ENCODE measurements around the gene GFY. TPM values are rescaled to one million over a fixed set of nuclear protein-coding genes. Genes with fewer than 3 reads are reported as not detected.

GFY gene
- total and polyA plus RNA-seq, 10 of the 15 experiments (the other 5 are each of a cell fraction or from before 2014, with no cell fraction given) = 0.05 TPM; not detected in 9

DNA sequence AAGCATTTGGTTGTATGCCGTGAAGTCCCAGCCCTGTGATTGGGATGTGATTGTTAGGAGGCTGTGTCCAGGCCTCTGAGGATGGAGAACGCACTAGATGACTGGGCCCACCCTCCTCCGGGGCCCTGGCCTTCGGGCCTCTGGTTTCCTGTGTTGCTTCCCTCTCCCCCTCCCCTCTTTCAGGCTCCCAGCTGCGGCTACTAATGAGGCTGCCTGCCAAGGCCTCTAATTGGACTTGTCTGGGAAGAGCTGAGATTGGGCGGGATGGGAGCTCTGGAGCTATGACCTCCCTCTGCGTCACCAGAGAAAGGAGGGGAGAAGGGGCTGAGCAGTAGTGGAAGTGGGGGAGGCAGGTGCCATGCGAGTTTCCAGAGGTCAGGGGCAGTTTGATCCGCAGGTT lies 11.8 kb upstream of the GFY start:
- Histone ChIP-seq H3K9me3 (replicated peaks; ENCODE audit: control insufficient read depth, insufficient read depth, low read length) (no peaks in the 10 kb centered on the region), H3K27me3 (replicated peaks in 1 of 2; ENCODE audit: control insufficient read depth in 2 of 2, insufficient read depth in 2 of 2, low read length in 1 of 2) (0 out of 4 replicates have a peak, but pooled peaks cover 0 to 1% of the 10 kb centered on the region in 2 experiments), H3K4me2 (ENCODE audit: control insufficient read depth, insufficient read depth) (no peak overlapping the region), H3K4me1 (ENCODE audit: control insufficient read depth, insufficient read depth, low read length) (peaks cover 20% of the 10 kb centered on the region), H3K79me2 (ENCODE audit: control insufficient read depth, insufficient read depth, low read length) (no peaks in the 10 kb centered on the region), H3K4me3 (no peak overlapping the region), H3K36me3 (ENCODE audit: control insufficient read depth in 2 of 2, insufficient read depth in 2 of 2, low read length in 1 of 2) (no peaks in the 10 kb centered on the region), H4K20me1 (ENCODE audit: control insufficient read depth, insufficient read depth) (no peaks in the 10 kb centered on the region), H3K9ac (ENCODE audit: control insufficient read depth, insufficient read depth, low read length) (no peak overlapping the region), H2AFZ (ENCODE audit: control insufficient read depth, low read depth, low read length) (no peak overlapping the region), H3K27ac (ENCODE audit: control insufficient read depth, insufficient read depth) (no peak overlapping the region)
- RAD21 ChIA-PET (ENCODE audit: unreplicated experiment) = interaction anchor here (0.6 to 1.5 kb wide), 2 partner anchors 10 to 11 kb away, joined by 4 read pairs; no protein-coding TSS in a partner anchor
- DNase-seq (ENCODE audit: low read depth, low spot score) (no peak), FAIRE-seq (no peak), ATAC-seq (no peak)
- in situ Hi-C loops (cut with MboI) (no loop called here), intact Hi-C loops (cut with micrococcal nuclease; ENCODE audit: unreplicated experiment) (no loop called here)
- SMC1A ChIA-PET (ENCODE audit: uncharacterized antibody, unreplicated experiment) = interaction anchor here (0.6 to 1.1 kb wide), 3 partner anchors 8 to 57 kb away, joined by 3 to 4 read pairs (median 3); partner anchors contain the start of gene GFY
- no TSS peak for BruUV-seq (replicated peaks)
- POLR2A ChIA-PET = interaction anchor here (1.6 kb wide), 1 partner anchor 38 kb away, joined by 5 read pairs; the partner anchor contains the start of gene PIH1D1
- CTCF ChIA-PET = interaction anchor here (0.6 to 2.5 kb wide), 4 partner anchors 10 to 205 kb away, joined by 3 to 7 read pairs (median 4); partner anchors contain the start of gene GFY
- WGBS (ENCODE audit: insufficient coverage, insufficient replicate concordance, low lambda C conversion rate, missing lambda C conversion rate) = 67% methylated on average over 8 of the region's 9 CpGs
- TF ChIP-seq RBBP5 (conservative IDR thresholded peaks at IDR 0.05) = no peak
- TF ChIP-seq CHD1 (IDR thresholded peaks at IDR 0.05; ENCODE audit: low read depth, low read length) = no peak
- TF ChIP-seq, protein P1, sequence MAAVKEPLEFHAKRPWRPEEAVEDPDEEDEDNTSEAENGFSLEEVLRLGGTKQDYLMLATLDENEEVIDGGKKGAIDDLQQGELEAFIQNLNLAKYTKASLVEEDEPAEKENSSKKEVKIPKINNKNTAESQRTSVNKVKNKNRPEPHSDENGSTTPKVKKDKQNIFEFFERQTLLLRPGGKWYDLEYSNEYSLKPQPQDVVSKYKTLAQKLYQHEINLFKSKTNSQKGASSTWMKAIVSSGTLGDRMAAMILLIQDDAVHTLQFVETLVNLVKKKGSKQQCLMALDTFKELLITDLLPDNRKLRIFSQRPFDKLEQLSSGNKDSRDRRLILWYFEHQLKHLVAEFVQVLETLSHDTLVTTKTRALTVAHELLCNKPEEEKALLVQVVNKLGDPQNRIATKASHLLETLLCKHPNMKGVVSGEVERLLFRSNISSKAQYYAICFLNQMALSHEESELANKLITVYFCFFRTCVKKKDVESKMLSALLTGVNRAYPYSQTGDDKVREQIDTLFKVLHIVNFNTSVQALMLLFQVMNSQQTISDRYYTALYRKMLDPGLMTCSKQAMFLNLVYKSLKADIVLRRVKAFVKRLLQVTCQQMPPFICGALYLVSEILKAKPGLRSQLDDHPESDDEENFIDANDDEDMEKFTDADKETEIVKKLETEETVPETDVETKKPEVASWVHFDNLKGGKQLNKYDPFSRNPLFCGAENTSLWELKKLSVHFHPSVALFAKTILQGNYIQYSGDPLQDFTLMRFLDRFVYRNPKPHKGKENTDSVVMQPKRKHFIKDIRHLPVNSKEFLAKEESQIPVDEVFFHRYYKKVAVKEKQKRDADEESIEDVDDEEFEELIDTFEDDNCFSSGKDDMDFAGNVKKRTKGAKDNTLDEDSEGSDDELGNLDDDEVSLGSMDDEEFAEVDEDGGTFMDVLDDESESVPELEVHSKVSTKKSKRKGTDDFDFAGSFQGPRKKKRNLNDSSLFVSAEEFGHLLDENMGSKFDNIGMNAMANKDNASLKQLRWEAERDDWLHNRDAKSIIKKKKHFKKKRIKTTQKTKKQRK (IDR thresholded peaks at IDR 0.05; ENCODE audit: low read depth, low read length) = no peak
- no peak for TF ChIP-seq ETV6 (conservative IDR thresholded peaks at IDR 0.05 in 1 of 2, IDR thresholded peaks at IDR 0.05 in 1 of 2; ENCODE audit: borderline replicate concordance in 1 of 2, low read depth in 1 of 2)
- no peak for TF ChIP-seq HDAC6 (IDR thresholded peaks at IDR 0.05; ENCODE audit: unreplicated experiment)
- no peak for TF ChIP-seq TCF12 (IDR thresholded peaks at IDR 0.05; ENCODE audit: low read depth, low read length)
- no peak for TF ChIP-seq SMAD1 (IDR thresholded peaks at IDR 0.05; ENCODE audit: low read depth, partially characterized antibody)
- no peak for TF ChIP-seq SMAD5 (IDR thresholded peaks at IDR 0.05; ENCODE audit: low read depth)
- no peak for TF ChIP-seq TAF1 (IDR thresholded peaks at IDR 0.05; ENCODE audit: borderline replicate concordance, low read depth, low read length)
- TF ChIP-seq, protein P2, sequence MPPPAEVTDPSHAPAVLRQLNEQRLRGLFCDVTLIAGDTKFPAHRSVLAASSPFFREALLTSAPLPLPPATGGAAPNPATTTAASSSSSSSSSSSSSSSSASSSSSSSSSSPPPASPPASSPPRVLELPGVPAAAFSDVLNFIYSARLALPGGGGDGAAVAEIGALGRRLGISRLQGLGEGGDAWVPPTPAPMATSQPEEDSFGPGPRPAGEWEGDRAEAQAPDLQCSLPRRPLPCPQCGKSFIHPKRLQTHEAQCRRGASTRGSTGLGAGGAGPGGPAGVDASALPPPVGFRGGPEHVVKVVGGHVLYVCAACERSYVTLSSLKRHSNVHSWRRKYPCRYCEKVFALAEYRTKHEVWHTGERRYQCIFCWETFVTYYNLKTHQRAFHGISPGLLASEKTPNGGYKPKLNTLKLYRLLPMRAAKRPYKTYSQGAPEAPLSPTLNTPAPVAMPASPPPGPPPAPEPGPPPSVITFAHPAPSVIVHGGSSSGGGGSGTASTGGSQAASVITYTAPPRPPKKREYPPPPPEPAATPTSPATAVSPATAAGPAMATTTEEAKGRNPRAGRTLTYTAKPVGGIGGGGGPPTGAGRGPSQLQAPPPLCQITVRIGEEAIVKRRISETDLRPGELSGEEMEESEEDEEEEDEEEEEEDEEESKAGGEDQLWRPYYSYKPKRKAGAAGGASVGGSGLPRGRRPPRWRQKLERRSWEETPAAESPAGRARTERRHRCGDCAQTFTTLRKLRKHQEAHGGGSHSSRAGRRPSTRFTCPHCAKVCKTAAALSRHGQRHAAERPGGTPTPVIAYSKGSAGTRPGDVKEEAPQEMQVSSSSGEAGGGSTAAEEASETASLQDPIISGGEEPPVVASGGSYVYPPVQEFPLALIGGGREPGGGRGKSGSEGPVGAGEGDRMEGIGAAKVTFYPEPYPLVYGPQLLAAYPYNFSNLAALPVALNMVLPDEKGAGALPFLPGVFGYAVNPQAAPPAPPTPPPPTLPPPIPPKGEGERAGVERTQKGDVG (CRISPR knock-in tag; IDR thresholded peaks at IDR 0.05) = no peak
- TF ChIP-seq KAT2A (conservative IDR thresholded peaks at IDR 0.05; ENCODE audit: control insufficient read depth, low read depth, low read length) = no peak
- TF ChIP-seq EZH2 (IDR thresholded peaks at IDR 0.05; ENCODE audit: borderline replicate concordance, control insufficient read depth, low read depth, low read length) = no peak
- no peak for TF ChIP-seq MEF2A (IDR thresholded peaks at IDR 0.05; ENCODE audit: insufficient read depth, low read depth, low read length)
- TF ChIP-seq SIX5 (IDR thresholded peaks at IDR 0.05; ENCODE audit: low read depth, low read length, severe bottlenecking) = no peak
- TF ChIP-seq SUPT20H (IDR thresholded peaks at IDR 0.05; ENCODE audit: borderline replicate concordance, control insufficient read depth, low read depth, low read length) = no peak
- no peak for TF ChIP-seq FOS (IDR thresholded peaks at IDR 0.05; ENCODE audit: borderline replicate concordance, extremely low read depth, insufficient read length)
- TF ChIP-seq ZZZ3 (IDR thresholded peaks at IDR 0.05; ENCODE audit: control insufficient read depth, insufficient read length, low read depth) = no peak
- no peak for TF ChIP-seq CHD2 (IDR thresholded peaks at IDR 0.05; ENCODE audit: borderline replicate concordance, low read depth, low read length)

Measured in GM12878 (cell line).